ENCODE results near the gene ZNF800.

ZNF800 gene

GRCh38 chr7:127348247-127348631 lies 44.3 kb downstream of the ZNF800 start:
- no peak for TF ChIP-seq CTCF (IDR thresholded peaks at IDR 0.05; ENCODE audit: borderline replicate concordance, insufficient read depth, low read depth, low read length)
- H3K4me3 ChIP-seq (ENCODE audit: low read depth, low read length), result no peak overlapping the region

- H3K4me3 ChIP-seq (ENCODE audit: low read depth, low read length), result peak overlapping the region; percentile 34
- peak; percentile 81 for TF ChIP-seq CTCF (IDR thresholded peaks at IDR 0.05; ENCODE audit: borderline replicate concordance, insufficient read depth, low read depth, low read length)
These were observed 44.8 kb downstream of the ZNF800 start for GRCh38 chr7:127347567-127348246.

- TF ChIP-seq CTCF (IDR thresholded peaks at IDR 0.05; ENCODE audit: borderline replicate concordance, insufficient read depth, low read depth, low read length), result no peak
These were observed 45.8 kb downstream of the ZNF800 start for GRCh38 chr7:127346575-127347256.

GRCh38 chr7:127342596-127342995 lies 49.9 kb downstream of the ZNF800 start:
- no peak for TF ChIP-seq CTCF (IDR thresholded peaks at IDR 0.05; ENCODE audit: borderline replicate concordance, insufficient read depth, low read depth, low read length)

More at GRCh38 chr7:127346575-127347256, 45.8 kb downstream of the ZNF800 start:
- no peak overlapping the region for H3K4me3 ChIP-seq (ENCODE audit: low read depth, low read length)

GRCh38 chr7:127338122-127338521 lies 54.4 kb downstream of the ZNF800 start:
- TF ChIP-seq CTCF (IDR thresholded peaks at IDR 0.05; ENCODE audit: borderline replicate concordance, insufficient read depth, low read depth, low read length), result no peak
- H3K4me3 ChIP-seq (ENCODE audit: low read depth, low read length), result no peak overlapping the region

More at GRCh38 chr7:127342596-127342995, 49.9 kb downstream of the ZNF800 start:
- no peak overlapping the region for H3K4me3 ChIP-seq (ENCODE audit: low read depth, low read length)

- no peak for TF ChIP-seq CTCF (IDR thresholded peaks at IDR 0.05; ENCODE audit: borderline replicate concordance, insufficient read depth, low read depth, low read length)
- H3K4me3 ChIP-seq (ENCODE audit: low read depth, low read length), result no peak overlapping the region
These were observed 54.9 kb downstream of the ZNF800 start for GRCh38 chr7:127337581-127337980.

- no peak overlapping the region for H3K4me3 ChIP-seq (ENCODE audit: low read depth, low read length)
- no peak for TF ChIP-seq CTCF (IDR thresholded peaks at IDR 0.05; ENCODE audit: borderline replicate concordance, insufficient read depth, low read depth, low read length)
These were observed 56.0 kb downstream of the ZNF800 start for GRCh38 chr7:127336458-127336857.
